ENCODE measurements around the gene ZNF436.
A peak's percentile ranks its signal among the peaks of the same experiment; 100 is the strongest.

DNA sequence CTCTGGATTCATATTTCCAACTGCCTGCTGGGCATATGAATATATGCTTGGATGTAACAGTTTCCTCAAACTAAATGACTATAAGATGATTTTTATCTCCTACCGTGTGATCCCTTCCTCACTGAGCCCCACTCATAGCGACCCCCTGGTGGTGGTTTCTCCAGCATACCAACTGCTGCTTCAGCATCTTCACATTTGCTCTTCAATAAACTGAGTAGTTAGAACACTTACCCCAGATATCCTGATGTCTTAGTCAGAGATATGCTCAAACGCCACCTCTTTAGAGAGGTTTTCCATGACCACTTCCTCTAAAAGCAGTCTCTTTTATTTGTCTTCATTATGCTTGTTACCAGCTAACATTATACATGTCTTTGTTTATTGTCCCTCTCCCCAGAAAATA lies 15.4 kb downstream of the ZNF436 start:
- TF ChIP-seq, protein P1, sequence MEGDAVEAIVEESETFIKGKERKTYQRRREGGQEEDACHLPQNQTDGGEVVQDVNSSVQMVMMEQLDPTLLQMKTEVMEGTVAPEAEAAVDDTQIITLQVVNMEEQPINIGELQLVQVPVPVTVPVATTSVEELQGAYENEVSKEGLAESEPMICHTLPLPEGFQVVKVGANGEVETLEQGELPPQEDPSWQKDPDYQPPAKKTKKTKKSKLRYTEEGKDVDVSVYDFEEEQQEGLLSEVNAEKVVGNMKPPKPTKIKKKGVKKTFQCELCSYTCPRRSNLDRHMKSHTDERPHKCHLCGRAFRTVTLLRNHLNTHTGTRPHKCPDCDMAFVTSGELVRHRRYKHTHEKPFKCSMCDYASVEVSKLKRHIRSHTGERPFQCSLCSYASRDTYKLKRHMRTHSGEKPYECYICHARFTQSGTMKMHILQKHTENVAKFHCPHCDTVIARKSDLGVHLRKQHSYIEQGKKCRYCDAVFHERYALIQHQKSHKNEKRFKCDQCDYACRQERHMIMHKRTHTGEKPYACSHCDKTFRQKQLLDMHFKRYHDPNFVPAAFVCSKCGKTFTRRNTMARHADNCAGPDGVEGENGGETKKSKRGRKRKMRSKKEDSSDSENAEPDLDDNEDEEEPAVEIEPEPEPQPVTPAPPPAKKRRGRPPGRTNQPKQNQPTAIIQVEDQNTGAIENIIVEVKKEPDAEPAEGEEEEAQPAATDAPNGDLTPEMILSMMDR (IDR thresholded peaks at IDR 0.05; ENCODE audit: low read depth, low read length) = peak; percentile 38
- TF ChIP-seq POLR2A (IDR thresholded peaks at IDR 0.05; ENCODE audit: extremely low read depth, insufficient read length) (no peak), MAX (IDR thresholded peaks at IDR 0.05; ENCODE audit: low read depth, low read length) (no peak)

Data from NB4 (cell line).